Coronary artery (tissue), 2 donors: Measurements from ENCODE around the gene BAG5.

Source experiments
- DNase-seq: peaks from one replicate; pipeline ENCODE4 v3.0.0-alpha.2; 2017; ENCODE audit warnings: low spot score
- H3K27ac ChIP-seq, 2 donors: fragments of 200-600 bp; sonication (generic); one replicate each; pipeline ENCODE4 v1.5.1; 2016 to 2019
- H3K4me3 ChIP-seq: fragments of 200-600 bp; sonication (generic); 2 replicates; pipeline ENCODE4 v1.5.1; 2016; ENCODE audit warnings: mild to moderate bottlenecking, moderate library complexity
- CTCF ChIP-seq: fragments of 200-600 bp; sonication (generic); IDR thresholded peaks from one replicate; pipeline ENCODE4 v1.5.1; 2019; ENCODE audit warnings: antibody characterized with exemption

Gene BAG5

DNA sequence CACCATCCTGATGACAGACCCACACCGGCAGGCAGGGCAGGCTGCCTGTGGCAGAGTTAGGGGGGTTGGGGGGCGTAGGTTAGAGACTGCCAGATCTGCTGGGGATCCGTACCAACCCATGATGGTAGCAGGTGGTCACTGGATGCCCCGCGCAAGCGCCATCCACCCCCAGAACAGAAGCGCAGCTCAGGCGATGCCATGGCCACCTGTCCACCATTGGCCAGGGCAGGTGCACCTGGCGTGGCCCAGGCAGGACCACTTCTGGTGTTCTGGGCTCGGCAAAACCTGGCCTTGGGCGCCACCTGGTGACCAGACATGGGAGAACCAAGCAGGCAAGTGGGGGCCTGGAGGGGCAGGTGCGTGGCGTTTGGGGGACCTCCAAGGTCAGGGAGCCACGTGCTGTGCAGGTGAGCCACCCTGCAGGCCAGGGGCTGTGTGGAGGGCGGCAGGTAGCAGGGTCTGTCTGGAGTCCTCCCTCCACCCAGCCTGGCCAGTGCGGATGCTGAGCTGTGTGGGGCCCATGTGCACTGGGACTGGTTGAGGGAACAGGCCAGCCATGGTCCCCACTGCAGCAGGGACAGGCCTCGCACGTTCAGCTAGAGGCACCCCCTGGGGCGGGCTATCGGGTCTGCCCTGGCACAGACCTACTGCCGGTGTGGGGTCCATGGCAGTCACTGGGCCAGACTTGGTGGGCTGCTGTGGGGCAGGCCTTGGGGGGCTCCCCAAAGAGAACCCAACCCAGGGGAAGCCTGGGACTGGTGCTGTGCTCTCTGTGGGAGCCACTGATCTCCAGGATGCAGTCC lies 15.6 kb downstream of the BAG5 start:
- H3K27ac ChIP-seq = no peak overlapping the region
- no peak overlapping the region for H3K4me3 ChIP-seq
- TF ChIP-seq CTCF = peak; percentile 59
- no peak for DNase-seq

DNA sequence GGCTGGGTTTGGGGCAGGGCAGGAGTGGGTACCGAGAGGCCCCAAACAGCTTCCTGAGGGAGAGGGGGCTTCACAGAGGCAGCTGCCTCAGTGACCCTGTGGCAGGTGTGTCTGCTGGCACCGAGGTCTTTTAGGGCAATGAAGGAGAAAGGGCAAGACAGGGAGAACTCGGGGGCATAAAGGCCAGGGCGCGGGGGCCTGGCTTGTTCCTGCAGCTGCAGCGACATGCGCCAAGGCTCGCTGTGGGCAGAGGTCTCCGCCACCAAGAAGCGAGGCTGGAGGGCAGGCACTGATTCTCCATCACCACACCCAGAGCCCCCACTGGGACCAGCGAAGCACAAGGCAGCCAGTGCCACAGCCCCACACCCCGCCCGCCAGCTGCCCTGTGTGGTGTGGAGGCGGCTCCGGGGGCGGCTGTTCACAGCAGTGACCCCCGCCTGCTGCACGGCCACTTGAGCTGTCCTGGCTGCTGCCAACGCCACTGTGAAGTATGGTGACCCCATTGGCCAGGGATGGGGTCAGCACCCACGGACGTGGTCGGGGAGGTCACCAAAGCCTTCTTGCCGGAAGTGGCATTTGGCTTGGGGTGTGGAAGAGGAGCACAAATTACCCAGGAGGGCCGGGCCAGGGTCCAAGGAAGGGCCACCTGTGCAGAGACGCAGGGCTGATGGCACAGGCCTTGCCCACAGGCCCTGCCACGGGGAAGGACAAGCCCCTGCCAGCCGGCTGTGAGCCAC lies 16.4 kb downstream of the BAG5 start:
- no peak for DNase-seq
- Histone ChIP-seq H3K27ac (no peak overlapping the region), H3K4me3 (no peak overlapping the region)
- no peak for TF ChIP-seq CTCF

DNA sequence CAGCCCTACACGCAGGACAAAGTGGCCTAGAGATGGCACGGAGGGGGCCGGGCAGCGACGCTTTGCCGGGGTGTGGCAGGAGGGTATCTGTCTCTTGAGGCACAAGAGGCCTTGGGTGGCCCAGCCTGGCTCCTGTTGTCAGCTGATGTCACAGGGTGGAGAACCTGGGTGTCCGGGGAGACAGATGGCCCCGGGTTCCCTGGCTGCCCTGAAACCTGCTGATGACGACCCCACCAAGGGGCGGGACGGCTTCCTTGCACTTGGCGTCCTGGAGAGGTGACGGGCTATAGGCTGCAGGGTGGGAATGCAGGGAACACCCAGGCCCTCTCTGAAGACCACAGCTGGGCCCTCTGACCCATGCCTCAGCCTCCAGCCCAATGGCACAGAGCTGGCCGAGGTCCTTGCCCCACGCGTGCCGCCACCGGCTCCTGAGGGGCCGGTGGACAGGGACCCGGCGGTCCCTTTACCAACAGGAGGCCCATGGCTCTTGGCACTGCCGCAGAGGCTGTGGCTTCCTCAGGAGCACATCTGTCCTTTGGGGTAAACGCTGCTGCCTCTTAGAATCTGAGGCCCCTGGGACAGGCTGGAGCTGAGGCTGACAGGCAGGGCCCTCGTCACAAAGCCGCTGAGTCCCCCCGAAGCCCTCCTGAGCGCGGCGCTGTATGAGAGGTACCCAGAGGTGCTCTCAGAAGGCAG lies 17.1 kb downstream of the BAG5 start:
- Histone ChIP-seq H3K27ac (peak overlapping the region in 1 of 2 donors; percentile 93), H3K4me3 (no peak overlapping the region)
- no peak for TF ChIP-seq CTCF
- no peak for DNase-seq

DNA sequence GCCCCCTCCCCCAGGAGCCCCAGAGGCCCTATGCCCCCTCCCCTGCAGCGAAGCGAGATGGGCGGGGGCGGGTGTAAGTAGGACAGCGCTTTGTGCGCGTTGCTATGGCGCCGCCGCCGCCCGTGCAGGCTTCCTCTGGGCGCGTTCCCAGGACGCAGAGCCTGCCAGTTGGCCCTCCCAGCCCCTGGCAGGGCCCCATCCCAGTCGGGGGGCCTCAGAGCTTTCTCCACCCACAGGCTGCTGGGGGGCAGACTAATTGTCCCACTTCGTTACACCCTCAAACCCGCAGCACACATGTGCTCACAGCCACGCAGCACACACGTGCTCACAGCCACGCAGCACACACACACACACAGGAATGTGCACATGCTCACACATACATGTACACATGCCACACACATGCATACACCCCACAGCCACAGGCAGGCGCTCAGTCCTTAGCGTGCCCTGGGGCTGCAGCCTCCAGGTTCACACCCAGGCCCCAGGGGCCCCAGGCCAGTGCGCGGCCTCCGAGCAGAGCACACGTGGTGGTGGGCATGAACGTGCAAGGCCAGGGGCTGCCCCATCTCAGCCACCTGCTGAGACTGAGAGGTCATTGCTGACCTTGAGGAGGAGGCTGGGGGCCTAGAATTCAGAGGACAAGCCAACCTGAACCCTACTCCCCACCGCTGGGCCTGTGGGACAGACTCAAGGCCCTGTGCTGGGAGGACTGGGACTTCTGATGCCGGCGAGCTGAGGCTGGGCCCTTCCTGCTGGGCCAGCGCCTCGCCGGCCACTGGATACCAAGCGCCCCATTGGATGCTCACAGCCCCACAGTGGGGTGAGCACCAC lies 17.9 kb downstream of the BAG5 start:
- DNase-seq = no peak
- Histone ChIP-seq H3K4me3 (no peak overlapping the region), H3K27ac (peak overlapping the region in 1 of 2 donors; percentile 93)
- no peak for TF ChIP-seq CTCF

- no peak for DNase-seq
- Histone ChIP-seq H3K4me3 (no peak overlapping the region), H3K27ac (peak overlapping the region in 1 of 2 donors; percentile 93)
- no peak for TF ChIP-seq CTCF
Measured at GRCh38 chr14:103543721-103544387, 18.6 kb downstream of the BAG5 start.

DNA sequence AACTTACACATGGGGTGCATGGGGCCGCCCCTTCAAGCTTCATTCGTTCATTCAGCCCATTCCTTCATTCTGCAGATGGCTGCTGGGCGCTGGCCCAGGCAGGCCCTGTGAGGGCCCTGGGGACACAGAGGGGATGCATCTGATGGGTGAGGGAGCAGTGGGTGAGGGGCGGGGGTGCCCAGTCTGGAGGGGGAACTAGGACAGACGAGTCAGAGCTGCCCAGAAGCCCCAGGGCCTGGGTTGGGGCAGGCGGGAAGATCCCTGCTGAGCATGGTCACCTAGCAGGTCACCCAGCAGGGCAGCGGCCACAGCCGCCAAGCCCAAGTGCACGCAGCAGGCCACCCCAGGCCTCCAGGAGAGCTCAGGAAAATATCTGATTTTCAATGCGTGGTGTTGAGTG lies 19.3 kb downstream of the BAG5 start:
- no peak for DNase-seq
- H3K27ac ChIP-seq = peak overlapping the region; percentile 72 to 93
- no peak for TF ChIP-seq CTCF
- H3K4me3 ChIP-seq = peak overlapping the region; percentile 26
